Gastrocnemius medialis (tissue), 4 donors: ENCODE measurements around the gene LEF1.

Experiments
- POLR2A ChIP-seq, 2 donors: fragments of 450-650 bp; IDR thresholded peaks; one replicate each; pipeline ENCODE4 v1.6.1; 2017; ENCODE audit warnings: antibody characterized with exemption in 2 of 2, mild to moderate bottlenecking in 2 of 2, moderate library complexity in 2 of 2
- TF ChIP-seq, protein P1 (sequence below), 5 experiments: fragments of 450-650 bp in 3 of 5; fragments of 200-600 bp in 2 of 5; sonication (generic) in 2 of 5; IDR thresholded peaks in 4 of 5; conservative IDR thresholded peaks in 1 of 5; 1 replicate in 4 of 5; 2 replicates in 1 of 5; pipeline ENCODE4 v1.5.1; 2016 to 2019; ENCODE audit warnings: antibody characterized with exemption in 5 of 5, mild to moderate bottlenecking in 3 of 5, moderate library complexity in 3 of 5

DNA sequence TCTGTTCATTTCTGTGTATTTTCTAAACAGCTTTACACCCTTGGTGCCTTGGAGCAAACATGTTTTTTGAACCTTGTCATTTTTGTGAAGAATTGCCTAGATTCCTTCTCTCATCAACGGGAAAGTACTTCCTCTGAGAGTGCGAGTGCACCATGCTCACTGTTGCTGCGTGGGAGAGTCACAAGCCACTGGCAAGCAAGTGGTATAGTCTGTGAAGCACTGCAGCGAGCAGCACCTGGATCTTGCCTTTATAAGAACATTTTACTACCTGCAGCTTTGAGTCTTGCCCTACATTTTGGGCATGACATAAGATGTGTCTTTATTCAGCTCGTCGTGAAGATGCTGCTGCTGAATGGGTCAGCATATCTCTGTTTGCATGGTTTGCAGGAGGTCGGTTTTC is 134.2 kb downstream of the LEF1 start:
- TF ChIP-seq POLR2A (IDR thresholded peaks at IDR 0.05): no peak
- TF ChIP-seq, protein P1, sequence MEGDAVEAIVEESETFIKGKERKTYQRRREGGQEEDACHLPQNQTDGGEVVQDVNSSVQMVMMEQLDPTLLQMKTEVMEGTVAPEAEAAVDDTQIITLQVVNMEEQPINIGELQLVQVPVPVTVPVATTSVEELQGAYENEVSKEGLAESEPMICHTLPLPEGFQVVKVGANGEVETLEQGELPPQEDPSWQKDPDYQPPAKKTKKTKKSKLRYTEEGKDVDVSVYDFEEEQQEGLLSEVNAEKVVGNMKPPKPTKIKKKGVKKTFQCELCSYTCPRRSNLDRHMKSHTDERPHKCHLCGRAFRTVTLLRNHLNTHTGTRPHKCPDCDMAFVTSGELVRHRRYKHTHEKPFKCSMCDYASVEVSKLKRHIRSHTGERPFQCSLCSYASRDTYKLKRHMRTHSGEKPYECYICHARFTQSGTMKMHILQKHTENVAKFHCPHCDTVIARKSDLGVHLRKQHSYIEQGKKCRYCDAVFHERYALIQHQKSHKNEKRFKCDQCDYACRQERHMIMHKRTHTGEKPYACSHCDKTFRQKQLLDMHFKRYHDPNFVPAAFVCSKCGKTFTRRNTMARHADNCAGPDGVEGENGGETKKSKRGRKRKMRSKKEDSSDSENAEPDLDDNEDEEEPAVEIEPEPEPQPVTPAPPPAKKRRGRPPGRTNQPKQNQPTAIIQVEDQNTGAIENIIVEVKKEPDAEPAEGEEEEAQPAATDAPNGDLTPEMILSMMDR (IDR thresholded peaks at IDR 0.05 in 4 of 5, conservative IDR thresholded peaks at IDR 0.05 in 1 of 5): no peak
